H1 (cell line): Measurements from ENCODE around the gene PLBD2. TPM values are rescaled to one million over a fixed set of nuclear protein-coding genes. Genes with fewer than 3 reads are reported as not detected.

Source experiments
- CTBP2 ChIP-seq: IDR thresholded peaks from 2 replicates; pipeline ENCODE4 v1.7.0; 2011; ENCODE audit warnings: borderline replicate concordance, mild to moderate bottlenecking, moderate library complexity, mixed read lengths, low read length; ENCODE audit not compliant: insufficient read depth, insufficient read length
- KDM1A ChIP-seq: fragments of 200-600, 300-600 bp; sonication (generic); IDR thresholded peaks from 2 replicates; pipeline ENCODE4 v1.7.1; 2016; ENCODE audit warnings: mild to moderate bottlenecking, low read length, borderline replicate concordance
- MAFK ChIP-seq: IDR thresholded peaks from 2 replicates; pipeline ENCODE4 v1.6.1; 2012; ENCODE audit warnings: low read depth, mild to moderate bottlenecking, improper control_type of control experiment, low read length
- RAD21 ChIP-seq, 2 experiments: IDR thresholded peaks in 1 of 2; conservative IDR thresholded peaks in 1 of 2; 2 replicates each; pipeline ENCODE4 v1.6.1; 2011; ENCODE audit warnings: low read depth in 2 of 2, low read length in 2 of 2, improper control_type of control experiment in 1 of 2, inconsistent platforms in 1 of 2, mild to moderate bottlenecking in 1 of 2, moderate library complexity in 1 of 2
- RNF2 ChIP-seq: fragments of 200-900, 300-1000 bp; sonication (generic); IDR thresholded peaks from 2 replicates; pipeline ENCODE4 v1.7.1; 2016; ENCODE audit warnings: borderline replicate concordance, low read depth, mild to moderate bottlenecking, antibody characterized with exemption, low read length; ENCODE audit not compliant: poor library complexity, severe bottlenecking; ENCODE audit errors: missing control alignments
- SP2 ChIP-seq: IDR thresholded peaks from 2 replicates; pipeline ENCODE4 v1.6.1; 2012; ENCODE audit warnings: mild to moderate bottlenecking, low read length, inconsistent platforms
- SP4 ChIP-seq: IDR thresholded peaks from 2 replicates; pipeline ENCODE4 v1.6.1; 2012; ENCODE audit warnings: low read length, inconsistent platforms
- polyA plus RNA-seq, 7 experiments: library from polyadenylated mRNA; depleted of rRNA in 3 of 7; stranded (reverse) in 5 of 7; unstranded in 2 of 7; fragments of >200 nt in 5 of 7; fragments of 200-250 nt in 2 of 7; gene quantifications; 1 replicate in 5 of 7; 2 replicates in 1 of 7; 4 replicates in 1 of 7; pipeline versions ENCODE4 v1.2.1 to v1.2.3, GENCODE V29; 2011 to 2013; ENCODE audit warnings: missing spikeins in 2 of 7, mixed read lengths in 2 of 7
- total RNA-seq: library from RNA; stranded (reverse); fragmentation: NEBNext Ultra II Directional; extraction: Animal tissue kit (Norgen Biotek cat#: 25700); gene quantifications from 2 replicates; pipeline ENCODE4 v1.2.1, GENCODE V29; 2021
- TF ChIP-seq, protein P1 (sequence below): IDR thresholded peaks from 2 replicates; pipeline ENCODE4 v1.6.1; 2011; ENCODE audit warnings: low read depth, mild to moderate bottlenecking, low read length; ENCODE audit not compliant: insufficient read depth

Gene PLBD2
- total and polyA plus RNA-seq, 2 of the 8 experiments (the other 6 are each of a cell fraction or from before 2014, with no cell fraction given): 16.8 to 33.5 TPM

DNA sequence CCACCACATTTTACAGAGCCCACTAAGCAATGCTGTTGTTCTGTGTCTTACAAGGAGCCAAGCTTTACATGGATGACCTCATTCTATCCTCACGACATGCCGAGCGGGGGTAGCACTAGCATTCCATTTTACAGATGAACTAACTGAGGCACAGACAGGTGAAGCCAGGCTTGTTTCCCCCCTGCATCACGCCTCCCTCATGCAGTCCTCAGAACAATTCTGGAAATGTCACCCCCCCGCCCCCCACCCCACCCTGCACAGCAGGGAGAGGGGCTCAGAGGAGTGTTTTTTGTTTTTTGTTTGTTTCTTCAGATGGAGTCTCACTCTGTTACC, 25.0 kb upstream of the PLBD2 start (continued):
- TF ChIP-seq SP4 (no peak), MAFK (no peak), RAD21 (IDR thresholded peaks at IDR 0.05 in 1 of 2, conservative IDR thresholded peaks at IDR 0.05 in 1 of 2; ENCODE audit: low read depth in 2 of 2, low read length in 2 of 2) (no peak), RNF2 (no peak), KDM1A (no peak), SP2 (no peak), CTBP2 (no peak)
- TF ChIP-seq, protein P1, sequence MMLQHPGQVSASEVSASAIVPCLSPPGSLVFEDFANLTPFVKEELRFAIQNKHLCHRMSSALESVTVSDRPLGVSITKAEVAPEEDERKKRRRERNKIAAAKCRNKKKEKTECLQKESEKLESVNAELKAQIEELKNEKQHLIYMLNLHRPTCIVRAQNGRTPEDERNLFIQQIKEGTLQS: no peak
